Liver (tissue), 3 donors: ENCODE data around the gene MYADML2.

ENCODE experiments used
- EGR1 ChIP-seq, 2 donors: IDR thresholded peaks; 2 replicates each; pipeline ENCODE4 v1.6.1; 2016 to 2018; ENCODE audit warnings: antibody characterized with exemption in 2 of 2, low read depth in 2 of 2
- JUND ChIP-seq, 2 donors: IDR thresholded peaks; 2 replicates each; pipeline ENCODE4 v1.6.1; 2016; ENCODE audit warnings: antibody characterized with exemption in 2 of 2
- SP1 ChIP-seq: IDR thresholded peaks from 2 replicates; pipeline ENCODE4 v1.6.1; 2018; ENCODE audit warnings: antibody characterized with exemption, mild to moderate bottlenecking
- TAF1 ChIP-seq: conservative IDR thresholded peaks from 2 replicates; pipeline ENCODE4 v1.6.1; 2016; ENCODE audit warnings: antibody characterized with exemption, mild to moderate bottlenecking
- YY1 ChIP-seq: IDR thresholded peaks from 2 replicates; pipeline ENCODE4 v1.6.1; 2016; ENCODE audit warnings: antibody characterized with exemption, mild to moderate bottlenecking
- TF ChIP-seq, protein P1 (sequence below): fragments of 150-350 bp; IDR thresholded peaks from 2 replicates; pipeline ENCODE4 v1.5.1; 2017; ENCODE audit warnings: improper control_type of control experiment, low read depth, low read length; ENCODE audit not compliant: missing input control
- TF ChIP-seq, protein P2 (sequence below): IDR thresholded peaks from 2 replicates; pipeline ENCODE4 v1.6.1; 2016; ENCODE audit warnings: antibody characterized with exemption, mild to moderate bottlenecking
- donor health status: healthy.
- donor health status: healthy.

DNA sequence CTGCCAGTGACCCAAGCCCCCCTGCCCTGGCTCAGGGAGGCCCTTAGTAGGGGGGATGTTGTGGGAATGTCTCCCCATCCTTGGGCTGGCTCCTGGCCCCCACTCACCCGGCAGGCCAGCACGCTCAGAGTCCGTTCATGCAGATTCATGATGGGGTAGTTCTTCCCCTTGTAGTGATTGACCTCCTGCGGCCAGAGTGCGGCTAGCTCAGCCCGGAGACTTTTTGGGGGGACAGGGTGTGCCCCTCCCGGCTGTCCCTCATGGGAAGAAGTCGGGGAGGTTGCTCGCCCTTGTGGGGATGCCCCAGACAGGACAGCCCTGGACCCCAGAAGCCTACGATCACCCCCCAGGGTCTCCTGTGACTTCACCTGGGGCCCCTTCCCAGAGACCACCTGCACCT lies 41.0 kb downstream of the MYADML2 start:
- TF ChIP-seq TAF1 (no peak), YY1 (no peak), SP1 (no peak), EGR1 (IDR thresholded peaks at IDR 0.05; ENCODE audit: low read depth in 2 of 2) (no peak), JUND (IDR thresholded peaks at IDR 0.05) (no peak)
- TF ChIP-seq, protein P1, sequence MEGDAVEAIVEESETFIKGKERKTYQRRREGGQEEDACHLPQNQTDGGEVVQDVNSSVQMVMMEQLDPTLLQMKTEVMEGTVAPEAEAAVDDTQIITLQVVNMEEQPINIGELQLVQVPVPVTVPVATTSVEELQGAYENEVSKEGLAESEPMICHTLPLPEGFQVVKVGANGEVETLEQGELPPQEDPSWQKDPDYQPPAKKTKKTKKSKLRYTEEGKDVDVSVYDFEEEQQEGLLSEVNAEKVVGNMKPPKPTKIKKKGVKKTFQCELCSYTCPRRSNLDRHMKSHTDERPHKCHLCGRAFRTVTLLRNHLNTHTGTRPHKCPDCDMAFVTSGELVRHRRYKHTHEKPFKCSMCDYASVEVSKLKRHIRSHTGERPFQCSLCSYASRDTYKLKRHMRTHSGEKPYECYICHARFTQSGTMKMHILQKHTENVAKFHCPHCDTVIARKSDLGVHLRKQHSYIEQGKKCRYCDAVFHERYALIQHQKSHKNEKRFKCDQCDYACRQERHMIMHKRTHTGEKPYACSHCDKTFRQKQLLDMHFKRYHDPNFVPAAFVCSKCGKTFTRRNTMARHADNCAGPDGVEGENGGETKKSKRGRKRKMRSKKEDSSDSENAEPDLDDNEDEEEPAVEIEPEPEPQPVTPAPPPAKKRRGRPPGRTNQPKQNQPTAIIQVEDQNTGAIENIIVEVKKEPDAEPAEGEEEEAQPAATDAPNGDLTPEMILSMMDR, result no peak
- TF ChIP-seq, protein P2, sequence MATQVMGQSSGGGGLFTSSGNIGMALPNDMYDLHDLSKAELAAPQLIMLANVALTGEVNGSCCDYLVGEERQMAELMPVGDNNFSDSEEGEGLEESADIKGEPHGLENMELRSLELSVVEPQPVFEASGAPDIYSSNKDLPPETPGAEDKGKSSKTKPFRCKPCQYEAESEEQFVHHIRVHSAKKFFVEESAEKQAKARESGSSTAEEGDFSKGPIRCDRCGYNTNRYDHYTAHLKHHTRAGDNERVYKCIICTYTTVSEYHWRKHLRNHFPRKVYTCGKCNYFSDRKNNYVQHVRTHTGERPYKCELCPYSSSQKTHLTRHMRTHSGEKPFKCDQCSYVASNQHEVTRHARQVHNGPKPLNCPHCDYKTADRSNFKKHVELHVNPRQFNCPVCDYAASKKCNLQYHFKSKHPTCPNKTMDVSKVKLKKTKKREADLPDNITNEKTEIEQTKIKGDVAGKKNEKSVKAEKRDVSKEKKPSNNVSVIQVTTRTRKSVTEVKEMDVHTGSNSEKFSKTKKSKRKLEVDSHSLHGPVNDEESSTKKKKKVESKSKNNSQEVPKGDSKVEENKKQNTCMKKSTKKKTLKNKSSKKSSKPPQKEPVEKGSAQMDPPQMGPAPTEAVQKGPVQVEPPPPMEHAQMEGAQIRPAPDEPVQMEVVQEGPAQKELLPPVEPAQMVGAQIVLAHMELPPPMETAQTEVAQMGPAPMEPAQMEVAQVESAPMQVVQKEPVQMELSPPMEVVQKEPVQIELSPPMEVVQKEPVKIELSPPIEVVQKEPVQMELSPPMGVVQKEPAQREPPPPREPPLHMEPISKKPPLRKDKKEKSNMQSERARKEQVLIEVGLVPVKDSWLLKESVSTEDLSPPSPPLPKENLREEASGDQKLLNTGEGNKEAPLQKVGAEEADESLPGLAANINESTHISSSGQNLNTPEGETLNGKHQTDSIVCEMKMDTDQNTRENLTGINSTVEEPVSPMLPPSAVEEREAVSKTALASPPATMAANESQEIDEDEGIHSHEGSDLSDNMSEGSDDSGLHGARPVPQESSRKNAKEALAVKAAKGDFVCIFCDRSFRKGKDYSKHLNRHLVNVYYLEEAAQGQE, result no peak
